HG03064 (cell line): ENCODE measurements around the gene ARID3B.
"Not testable (repeated sequence)": the region's sequence is repeated elsewhere in the genome, so short reads cannot be mapped to it uniquely, and the experiment has no call there.

Source experiments
- ATAC-seq: cut with Tn5 transposase; IDR thresholded peaks from one replicate; pipeline ENCODE4 v1.9.1; 2021; ENCODE audit warnings: low read depth; ENCODE audit not compliant: unreplicated experiment

ARID3B gene

GRCh38 chr15:74565381-74566085 lies 24.5 kb downstream of the ARID3B start:
- ATAC-seq = no peak

- ATAC-seq = no peak
Measured at GRCh38 chr15:74568594-74568993, 27.6 kb downstream of the ARID3B start.

GRCh38 chr15:74569731-74570070 lies 28.7 kb downstream of the ARID3B start:
- ATAC-seq = no peak

- no peak for ATAC-seq
Measured at GRCh38 chr15:74571191-74571590, 30.2 kb downstream of the ARID3B start.

GRCh38 chr15:74573987-74574386 lies 33.0 kb downstream of the ARID3B start:
- no peak for ATAC-seq

GRCh38 chr15:74578496-74578994 lies 37.5 kb downstream of the ARID3B start:
- ATAC-seq = no peak

- ATAC-seq = no peak
Measured at GRCh38 chr15:74579001-74579400, 38.0 kb downstream of the ARID3B start.

- ATAC-seq = no peak
Measured at GRCh38 chr15:74580538-74581350, 39.7 kb downstream of the ARID3B start.

GRCh38 chr15:74584204-74584603 lies 43.2 kb downstream of the ARID3B start:
- no peak for ATAC-seq

- ATAC-seq = no peak
Measured at GRCh38 chr15:74584779-74585178, 43.8 kb downstream of the ARID3B start.

GRCh38 chr15:74585191-74585590 lies 44.2 kb downstream of the ARID3B start:
- ATAC-seq = no peak

GRCh38 chr15:74585857-74586256 lies 44.8 kb downstream of the ARID3B start:
- no peak for ATAC-seq

- ATAC-seq = no peak
Measured at GRCh38 chr15:74589826-74590225, 48.8 kb downstream of the ARID3B start.

- ATAC-seq = no peak
Measured at GRCh38 chr15:74592222-74592621, 51.2 kb downstream of the ARID3B start.

- no peak for ATAC-seq
Measured at GRCh38 chr15:74593122-74593521, 52.1 kb downstream of the ARID3B start.

- no peak for ATAC-seq
Measured at GRCh38 chr15:74594455-74594854, 53.4 kb downstream of the ARID3B start.

- no peak for ATAC-seq
Measured at GRCh38 chr15:74595271-74595670, 54.3 kb downstream of the ARID3B start.

- ATAC-seq = not testable (repeated sequence)
Measured at GRCh38 chr15:74596736-74597135, 55.7 kb downstream of the ARID3B start.

- not testable (repeated sequence) for ATAC-seq
Measured at GRCh38 chr15:74597146-74597705, 56.2 kb downstream of the ARID3B start.

GRCh38 chr15:74598126-74598842 lies 57.3 kb downstream of the ARID3B start:
- peak; percentile 83 for ATAC-seq

GRCh38 chr15:74599156-74599555 lies 58.1 kb downstream of the ARID3B start:
- no peak for ATAC-seq
